Left renal pelvis (tissue), 4 donors: ENCODE data around the gene B4GALNT3. TPM values are rescaled to one million over a fixed set of nuclear protein-coding genes. Genes with fewer than 3 reads are reported as not detected.
A peak's percentile ranks its signal among the peaks of the same experiment; 100 is the strongest.
"Not testable (repeated sequence)": the region's sequence is repeated elsewhere in the genome, so short reads cannot be mapped to it uniquely, and the experiment has no call there.

Source experiments
- DNase-seq, 4 donors: peaks; one replicate each; pipeline ENCODE4 v3.0.0-alpha.2; 2013; ENCODE audit warnings: low read depth in 4 of 4, low spot score in 3 of 4
- polyA plus RNA-seq, 4 donors: library from polyadenylated mRNA; unstranded; fragments of 120-200 nt; gene quantifications; one replicate each; pipeline ENCODE4 v1.2.1, GENCODE V29; 2013; ENCODE audit not compliant: insufficient read length in 4 of 4

B4GALNT3 gene
- polyA plus RNA-seq, 4 donors = 7.3 to 22.2 (median 15.7) TPM

DNA sequence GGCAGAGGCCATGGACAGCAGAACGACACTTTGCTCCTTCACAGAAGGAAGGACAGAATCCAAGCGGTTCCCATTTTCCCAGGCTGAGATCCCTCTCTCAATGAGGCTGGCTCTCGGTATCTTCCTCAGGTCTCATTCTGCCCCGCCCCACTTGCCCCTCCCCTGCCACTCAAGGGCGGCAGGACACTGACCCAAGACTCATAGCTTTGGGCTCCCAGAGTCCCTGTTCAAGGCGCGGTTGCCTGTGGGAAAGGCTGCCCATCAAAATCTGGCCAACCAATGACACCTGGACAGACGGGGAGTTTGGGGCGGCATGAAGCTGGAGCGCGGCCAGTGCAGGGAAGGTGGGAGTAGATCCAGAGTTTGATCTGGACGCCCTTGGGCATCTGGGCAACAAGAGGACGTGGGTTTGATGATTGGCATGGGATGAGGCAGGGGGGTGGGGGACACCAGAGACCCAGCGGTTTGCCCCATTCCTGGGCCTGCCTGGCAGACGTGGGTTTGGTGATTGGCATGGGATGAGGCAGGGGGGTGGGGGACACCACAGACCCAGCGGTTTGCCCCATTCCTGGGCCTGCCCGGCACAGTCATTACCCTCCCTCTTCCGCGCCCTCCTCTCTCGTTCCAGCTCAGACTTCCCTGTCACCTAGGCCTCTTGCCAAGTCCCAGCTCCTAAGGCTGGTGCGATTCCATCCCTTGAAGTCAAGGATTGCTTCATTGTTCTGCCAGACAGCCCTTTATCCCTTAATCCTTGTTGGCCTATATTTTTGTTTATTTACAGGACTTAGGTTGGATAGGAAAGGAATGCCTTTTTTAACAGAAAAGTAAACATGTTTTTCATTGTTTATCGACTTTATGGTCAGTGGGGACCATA lies 111.4 kb downstream of the B4GALNT3 start:
- no peak for DNase-seq

DNA sequence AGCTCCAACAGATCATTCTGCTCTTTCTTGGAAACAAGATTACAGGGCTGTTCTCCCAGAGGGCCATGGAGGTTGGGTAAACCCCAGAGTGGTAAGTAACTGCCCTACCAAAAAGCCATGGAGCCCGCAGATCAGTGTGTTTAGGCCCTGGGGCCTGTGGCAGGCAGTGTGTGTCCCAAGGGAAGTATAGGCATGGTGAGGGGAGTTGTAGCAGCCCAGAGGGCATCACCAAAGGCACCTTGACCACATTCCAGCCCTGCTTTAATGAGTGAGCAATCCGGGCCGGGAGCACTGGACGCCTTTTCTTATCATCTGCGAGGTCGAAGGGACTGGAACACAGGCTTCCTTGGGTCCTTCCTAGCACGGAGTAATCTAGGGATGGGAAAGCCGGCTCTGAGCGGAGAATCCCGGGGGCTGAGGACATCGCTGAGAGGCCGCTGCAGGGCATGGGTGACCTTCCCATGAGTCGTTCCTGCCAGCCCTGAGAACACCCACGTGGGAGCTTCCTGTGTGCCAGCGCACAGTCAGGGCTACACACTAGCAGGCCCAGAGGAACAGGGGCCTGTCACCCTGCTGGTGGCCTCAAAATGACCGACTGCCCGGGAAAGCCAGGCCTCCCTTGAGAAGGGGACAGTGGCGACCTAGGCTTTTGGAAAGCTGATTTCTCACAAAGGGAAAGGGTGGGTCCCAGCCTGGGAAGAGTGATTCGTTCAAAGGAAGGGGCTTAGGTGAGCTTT lies 112.2 kb downstream of the B4GALNT3 start:
- DNase-seq = no peak

DNA sequence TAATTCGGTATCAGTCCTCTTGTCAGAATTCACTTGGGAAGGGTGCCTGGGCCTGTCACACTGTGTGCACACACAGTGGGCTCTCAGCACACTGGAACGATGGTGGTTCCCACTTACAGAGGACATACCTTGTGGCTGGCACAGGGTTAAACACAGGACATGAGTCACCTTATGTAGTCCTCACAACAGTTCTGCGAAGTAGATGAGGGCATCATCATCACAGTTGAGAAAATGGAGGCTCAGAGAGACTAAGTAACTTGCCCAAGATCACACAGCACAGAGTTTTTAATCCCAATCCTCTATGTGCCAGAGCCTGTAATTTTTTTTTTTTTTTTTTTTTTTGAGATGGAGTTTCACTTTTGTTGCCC lies 112.8 kb downstream of the B4GALNT3 start:
- no peak for DNase-seq

DNA sequence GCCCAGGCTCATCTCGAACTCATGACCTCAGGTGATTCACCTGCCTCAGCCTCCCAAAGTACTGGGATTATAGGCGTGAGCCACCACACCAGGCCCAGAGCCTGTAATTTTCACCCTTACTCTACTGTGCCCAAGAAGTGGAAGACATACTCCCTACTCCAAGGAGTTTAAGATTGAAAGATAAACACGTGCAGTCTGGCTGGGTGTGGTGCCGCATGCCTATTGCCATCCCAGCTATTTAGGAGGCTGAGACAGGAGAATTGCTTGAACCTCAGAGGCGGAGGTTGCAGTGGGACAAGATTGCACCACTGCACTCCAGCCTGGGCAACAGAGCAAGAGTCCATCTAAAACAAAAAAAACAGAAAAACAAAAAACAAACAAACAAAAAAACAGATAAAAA lies 113.5 kb downstream of the B4GALNT3 start:
- DNase-seq = no peak

DNA sequence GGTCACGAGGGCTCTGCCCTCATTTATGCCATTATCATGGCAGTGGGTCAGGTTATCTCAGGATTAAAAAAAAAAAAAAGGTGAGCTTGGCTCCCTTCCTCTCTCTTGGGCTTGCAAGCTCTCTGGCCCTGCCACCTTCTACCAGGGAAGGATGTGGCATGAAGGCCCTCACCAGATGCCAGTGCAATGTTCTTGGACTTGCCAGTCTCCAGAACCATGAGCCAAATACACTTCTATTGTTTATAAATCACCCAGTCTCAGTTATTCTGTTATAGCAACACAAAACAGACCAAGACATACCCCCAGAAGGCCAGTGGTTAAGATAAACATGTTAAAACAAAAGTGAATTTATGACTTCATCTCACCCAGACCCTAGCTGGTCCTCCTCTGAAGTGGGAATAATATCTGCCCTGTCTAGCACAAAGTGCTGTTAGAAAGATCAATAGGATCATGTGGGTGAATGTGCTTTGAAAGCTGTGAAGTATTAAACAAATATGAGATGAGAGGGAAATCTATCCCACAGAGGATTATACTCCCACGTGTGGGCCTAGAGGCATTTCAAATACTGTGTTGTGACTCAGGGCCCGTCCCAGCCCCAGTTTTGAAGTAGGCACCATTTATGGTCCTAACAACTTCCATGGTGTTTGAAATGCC lies 114.9 kb downstream of the B4GALNT3 start:
- no peak for DNase-seq

DNA sequence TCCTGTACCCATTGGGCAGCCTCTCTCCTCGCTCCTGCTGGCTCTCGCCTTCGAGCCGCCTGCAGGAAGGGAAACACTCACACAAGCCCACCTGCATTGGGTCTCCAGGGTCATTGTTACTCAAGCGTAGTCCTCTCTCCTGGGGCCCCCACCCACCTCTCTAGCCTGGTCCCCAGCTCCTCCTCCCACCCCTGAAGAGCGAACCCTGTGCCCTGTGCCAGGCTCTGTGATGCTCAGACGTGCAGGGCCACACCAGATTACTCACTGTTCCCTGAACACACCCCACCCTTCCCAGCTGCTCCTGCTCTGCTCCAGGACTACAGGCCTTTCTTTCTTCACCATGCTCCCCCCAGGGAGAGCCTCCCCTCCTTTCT lies 115.4 kb downstream of the B4GALNT3 start:
- no peak for DNase-seq

DNA sequence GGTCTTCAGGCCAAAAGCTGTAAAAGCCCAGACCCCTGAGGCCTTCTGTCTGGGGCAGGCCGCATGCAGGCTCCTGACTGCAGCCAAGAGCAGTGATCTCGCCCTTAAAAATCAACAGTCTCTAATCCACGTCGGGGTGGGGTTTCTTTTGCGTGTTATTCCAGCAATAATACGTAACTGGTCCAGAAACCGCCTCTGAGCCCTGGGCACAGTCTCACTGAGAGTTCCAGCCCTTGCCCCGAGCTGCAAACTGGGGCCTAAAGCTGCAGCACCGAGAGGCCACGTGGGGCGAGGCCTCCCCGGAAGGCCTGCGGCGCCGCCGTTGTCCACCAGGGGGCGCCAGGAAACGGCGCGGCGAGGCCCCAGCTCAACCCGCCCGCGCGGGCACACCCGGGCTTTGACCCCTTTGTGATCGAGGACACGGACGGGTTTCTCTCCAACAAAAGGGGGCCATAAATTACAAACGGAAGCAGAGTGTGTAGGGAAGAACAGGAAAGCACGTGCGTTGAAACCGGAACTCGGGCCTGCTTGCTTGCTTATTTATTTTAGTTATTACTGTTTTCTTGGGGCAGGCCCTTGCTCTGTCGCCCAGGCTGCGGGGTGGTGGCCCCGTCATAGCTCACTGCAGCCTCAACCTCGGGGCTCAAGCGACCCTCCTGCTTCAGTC lies 116.3 kb downstream of the B4GALNT3 start:
- peak in 3 of 4 donors; percentile 48 to 57 (median 55) for DNase-seq

DNA sequence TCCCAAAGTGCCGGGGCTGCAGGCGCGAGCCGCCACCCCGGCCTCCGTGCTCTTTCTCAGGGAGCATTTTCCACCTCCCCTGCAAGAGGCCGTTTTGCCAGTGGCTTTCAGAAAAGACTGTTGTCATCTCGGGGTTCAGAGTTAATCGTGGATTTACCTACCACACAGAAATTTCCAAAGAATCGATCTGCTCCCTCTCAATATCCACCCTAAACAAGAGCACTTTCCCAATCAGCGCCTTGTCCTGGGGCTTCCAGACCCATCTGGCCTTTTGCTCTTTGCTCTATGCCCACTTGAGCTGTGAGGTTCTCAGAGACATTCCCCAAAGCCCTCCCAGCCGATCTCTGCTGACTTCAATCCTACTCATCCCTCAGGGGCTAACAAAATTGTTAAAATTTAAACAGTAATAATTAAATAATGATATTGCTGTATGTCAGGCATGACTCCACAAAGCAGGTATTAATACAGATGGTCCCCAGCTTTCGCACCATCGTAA lies 116.9 kb downstream of the B4GALNT3 start:
- DNase-seq = no peak

DNA sequence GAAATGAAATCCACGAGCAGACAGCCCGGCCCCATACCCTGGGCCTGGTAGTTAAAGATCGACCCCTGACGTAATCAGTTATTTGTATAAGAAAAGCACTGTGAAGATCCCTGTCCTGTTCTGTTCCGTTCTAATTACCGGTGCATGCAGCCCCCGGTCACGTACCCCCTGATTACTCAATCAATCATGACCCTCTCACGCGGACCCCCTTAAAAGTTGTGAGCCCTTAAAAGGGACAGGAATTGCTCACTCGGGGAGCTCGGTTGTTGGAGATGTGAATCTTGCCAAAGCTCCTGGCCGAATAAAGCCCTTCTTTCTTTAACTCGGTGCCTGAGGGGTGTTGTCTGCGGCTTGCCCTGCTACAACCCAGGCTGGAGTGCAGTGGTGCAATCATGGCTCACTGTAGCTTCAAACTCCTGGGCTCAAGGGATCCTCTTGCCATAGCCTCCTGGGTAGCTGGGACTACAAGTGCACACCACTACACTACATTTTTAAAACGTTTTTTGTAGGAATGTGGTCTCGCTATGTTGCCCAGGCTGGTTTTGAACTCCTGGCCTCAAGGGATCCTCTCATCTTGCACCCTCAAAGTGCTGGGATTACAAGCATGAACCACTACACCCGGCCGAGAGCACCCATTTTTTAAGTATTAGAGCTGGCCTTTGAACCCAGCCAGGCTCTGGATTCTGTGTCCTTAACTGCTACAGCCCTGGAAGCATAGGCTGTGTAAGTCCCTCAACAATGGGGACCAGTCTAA lies 118.4 kb downstream of the B4GALNT3 start:
- DNase-seq = not testable (repeated sequence)

DNA sequence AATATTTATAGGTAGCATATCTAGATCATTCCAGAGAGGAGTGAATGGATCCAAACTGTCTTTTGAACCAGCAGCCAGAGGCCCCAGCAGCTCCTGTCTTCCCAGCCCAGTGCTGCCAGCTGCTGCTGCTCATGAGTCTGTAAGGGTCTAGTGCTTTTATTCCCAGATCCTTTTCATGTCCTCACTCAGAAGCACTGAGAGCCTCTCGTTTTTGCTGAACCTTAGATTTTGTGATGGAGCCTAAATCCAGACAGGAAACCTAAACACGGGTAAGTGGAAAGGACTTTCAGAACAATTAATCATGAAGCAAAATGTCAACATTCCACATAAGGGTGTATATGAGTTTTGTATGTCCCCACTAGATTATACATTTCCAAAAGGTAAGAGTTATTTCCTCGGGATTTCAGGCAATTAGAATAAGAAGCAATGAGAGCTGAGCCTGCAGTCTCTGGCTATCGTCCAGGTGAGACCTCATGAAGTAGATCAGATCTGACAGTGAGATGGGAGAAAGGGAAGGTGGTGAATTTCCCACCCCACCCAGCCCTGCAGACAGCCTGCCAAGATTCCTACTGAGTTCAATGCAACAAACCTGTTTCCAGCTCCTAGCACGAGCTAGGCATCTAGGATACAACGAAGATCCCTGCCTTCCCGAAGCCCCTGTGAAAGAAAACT lies 119.1 kb downstream of the B4GALNT3 start:
- DNase-seq = no peak

DNA sequence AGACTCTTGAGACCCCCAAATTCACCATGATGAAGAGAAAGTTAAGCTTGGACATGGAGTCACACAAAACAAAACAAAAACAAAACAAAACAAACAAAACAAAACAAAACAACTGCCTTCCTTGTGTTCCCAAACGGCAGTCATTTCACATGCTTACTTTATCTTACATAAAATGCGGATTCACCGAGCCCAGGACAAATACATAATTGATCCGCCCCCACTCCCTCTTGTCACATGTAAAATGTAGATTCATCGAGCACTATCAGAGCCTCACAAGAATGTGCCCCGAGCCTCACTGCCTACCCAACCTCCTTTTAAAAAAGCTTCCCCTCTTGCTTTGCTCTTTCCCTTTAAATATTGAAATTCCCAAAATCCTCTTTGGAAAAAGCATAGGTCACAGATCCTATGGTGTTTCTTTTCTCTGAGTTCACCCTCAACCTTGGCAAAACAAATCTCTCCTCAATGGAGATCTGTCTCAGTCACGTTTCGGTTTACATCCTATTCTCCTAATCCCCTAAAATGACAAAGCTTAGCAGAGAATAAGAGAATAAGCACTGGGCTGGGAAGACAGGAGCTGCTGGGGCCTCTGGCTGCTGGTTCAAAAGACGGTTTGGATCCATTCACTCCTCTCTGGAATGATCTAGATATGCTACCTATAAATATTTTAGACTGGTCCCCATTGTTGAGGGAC lies 119.8 kb downstream of the B4GALNT3 start:
- DNase-seq = no peak

DNA sequence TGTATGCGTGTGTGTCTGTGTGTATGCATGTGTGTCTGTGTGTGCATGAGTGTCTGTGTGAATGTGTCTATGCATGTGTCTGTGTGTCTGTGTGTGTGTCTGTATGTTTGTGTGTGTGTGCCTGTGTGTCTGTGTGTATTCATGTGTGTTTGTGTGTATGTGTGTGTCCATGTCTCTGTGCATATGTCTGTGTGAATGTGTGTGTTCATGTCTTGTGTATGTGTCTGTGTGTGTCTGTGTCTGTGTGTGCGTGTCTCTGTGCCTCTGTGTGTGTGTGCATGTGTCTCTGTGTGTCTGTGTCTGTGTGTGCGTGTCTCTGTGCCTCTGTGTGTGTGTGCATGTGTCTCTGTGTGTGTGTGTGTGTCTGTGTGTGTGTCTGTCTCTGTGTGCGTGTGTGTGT lies 121.1 kb downstream of the B4GALNT3 start:
- no peak for DNase-seq

DNA sequence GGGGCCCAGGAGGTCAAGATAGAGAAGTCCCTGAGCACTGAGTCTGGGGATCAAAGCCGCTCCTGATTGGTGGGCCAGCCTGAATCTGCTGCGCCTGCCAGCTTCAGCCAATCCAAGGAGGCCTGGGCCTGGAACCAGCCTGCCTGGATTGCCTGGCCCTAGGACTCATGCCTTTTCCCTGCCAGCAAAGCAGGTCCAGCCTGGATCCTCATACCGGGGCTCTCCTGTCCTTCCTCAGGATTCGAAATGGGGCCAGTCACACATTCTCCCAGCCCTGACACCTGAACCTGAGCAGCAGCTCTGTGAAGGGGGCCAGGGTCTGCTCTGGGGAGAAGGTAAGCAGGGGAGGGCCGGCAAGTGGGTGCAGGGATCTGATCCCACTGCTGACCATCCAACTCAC lies 121.6 kb downstream of the B4GALNT3 start:
- no peak for DNase-seq

DNA sequence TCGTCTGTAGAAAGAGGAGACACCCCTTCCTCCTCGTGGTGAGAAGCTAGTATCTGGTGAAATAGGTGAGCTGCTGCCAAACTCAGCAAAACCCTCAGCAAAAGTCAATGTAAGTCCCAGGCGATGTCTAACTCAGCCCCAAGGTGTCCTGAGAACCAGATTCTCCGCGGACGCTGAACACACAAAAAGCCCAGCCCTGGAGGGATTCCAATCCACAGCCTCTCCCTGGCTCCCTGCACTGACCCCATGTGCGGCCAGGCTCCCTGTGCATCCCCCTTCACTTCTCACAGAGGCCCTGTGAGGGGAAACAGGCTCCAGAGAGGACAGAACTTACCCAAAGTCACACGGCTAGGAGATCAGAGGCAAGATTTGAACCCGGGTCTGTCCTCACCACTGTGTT lies 122.0 kb downstream of the B4GALNT3 start:
- no peak for DNase-seq

DNA sequence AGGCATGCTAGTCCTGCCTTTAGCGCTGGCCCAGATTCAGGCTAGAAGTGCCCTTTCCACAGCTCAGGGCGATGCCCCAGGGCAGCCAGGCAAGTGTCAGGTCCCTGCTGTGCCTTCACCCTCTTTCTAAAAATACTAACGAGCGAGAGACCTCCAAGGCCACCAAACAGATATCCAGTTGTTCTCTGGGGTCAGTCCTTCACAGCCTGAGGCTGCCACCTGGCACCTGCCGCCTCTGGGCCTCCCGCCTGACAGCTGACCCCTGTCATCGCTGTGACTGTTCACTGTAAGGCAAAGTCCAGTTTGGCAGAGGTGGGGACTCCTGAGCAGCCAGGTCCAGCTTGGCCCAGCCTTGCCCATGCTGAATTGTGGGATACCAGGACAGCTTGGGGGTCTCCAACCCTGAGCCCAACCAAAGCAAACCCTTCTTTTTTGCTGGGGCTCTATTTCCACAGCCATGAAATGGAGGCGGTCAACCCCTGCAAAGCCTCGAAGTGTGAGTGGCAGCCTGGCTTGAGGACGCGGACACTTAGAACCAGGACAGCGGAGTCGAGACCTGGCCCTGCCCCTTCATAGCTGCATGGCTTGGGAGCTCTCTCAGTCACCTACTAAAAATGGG lies 123.6 kb downstream of the B4GALNT3 start:
- DNase-seq = no peak

DNA sequence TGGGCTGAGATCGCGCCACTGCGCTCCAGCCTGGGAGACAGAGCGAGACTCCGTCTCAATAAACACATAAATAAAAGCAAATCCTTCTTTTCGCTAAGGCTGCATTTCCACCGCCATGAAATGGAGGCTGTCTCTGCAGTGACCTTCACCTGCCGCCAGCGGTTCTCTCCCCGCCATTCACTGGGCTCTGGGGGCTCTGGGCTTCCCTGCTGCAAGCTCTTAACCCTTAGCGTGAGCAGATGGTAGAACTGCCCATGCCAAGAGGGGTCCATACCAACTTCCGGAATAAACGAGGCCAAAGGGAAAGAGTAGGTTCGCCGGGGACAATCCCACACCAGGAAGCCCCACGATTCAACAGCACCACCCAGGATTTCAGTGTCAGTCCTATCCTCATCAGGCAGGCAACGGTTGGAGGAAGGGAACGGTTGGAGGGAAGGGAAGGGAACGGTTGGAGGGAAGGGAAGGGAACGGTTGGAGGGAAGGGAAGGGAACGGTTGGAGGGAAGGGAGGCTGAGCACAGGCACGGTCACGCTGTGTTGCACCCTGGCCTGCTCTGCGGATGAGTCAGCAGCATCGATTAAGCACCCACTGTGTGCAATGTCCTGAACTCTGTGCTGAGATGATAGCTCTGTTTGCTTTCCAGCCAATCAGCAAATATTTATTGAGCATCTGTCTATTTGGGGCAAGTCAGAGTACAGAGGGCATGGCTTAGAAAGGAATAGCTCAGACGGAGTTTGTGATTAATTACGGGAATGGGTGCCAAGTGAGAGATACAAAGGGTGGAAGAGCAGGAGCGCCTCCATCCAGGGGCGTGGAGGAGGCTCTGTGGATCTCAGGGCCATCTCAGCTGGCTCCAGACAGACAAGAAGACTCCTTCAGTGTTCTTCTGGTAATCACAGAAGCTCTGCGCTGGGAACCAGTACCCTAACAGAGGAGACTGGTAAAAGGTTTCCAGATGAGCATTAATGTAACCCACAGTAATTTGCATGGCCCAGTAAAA lies 125.6 kb downstream of the B4GALNT3 start:
- no peak for DNase-seq

DNA sequence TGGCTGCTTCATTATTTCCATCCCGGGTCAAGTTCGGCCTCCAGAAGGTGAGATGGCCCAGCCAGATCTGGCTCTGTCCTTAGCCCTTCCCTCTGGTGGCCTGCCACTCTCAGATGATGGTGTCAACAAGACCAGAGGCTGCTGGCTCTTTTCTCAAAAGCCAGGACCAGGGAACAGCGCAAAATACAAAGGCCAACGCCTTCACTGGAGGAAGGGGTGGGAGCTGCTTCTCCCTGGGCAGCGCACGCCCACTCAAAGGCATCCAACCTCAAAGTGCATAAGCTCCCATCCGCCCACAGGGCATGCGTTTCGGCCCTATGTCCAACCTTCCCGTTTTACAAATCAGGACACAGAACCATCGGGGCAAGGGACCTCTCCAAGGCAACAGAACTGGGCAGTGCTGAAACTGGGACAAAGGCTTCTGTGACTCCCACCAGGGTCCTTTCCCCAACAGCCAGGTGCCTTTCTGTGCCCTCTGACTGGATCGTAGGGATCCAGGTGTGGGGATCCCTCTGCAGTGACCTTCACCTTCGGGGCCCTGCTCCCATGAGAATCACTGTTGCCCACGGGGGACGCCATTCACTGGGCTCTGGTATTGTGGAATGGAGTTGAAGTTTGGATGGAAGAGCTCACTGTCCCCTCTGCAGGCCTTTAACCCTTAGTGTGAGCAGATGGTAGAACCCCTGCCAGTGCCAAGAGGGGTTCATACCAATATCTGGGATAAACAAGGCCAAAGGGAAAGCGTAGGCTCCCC lies 126.8 kb downstream of the B4GALNT3 start:
- DNase-seq = no peak
